HEK293 (cell line): ENCODE results near the gene SIGLEC5.

ENCODE experiments used
- CTCF ChIP-seq: fragments of 450-650 bp; formaldehyde crosslinking; IDR thresholded peaks from 2 replicates; pipeline ENCODE4 v1.5.1; 2016; ENCODE audit warnings: missing biosample characterization, missing genetic modification characterization
- ZBTB21 ChIP-seq: fragments of 450-650 bp; formaldehyde crosslinking; IDR thresholded peaks from 2 replicates; pipeline ENCODE4 v1.5.1; 2017; ENCODE audit warnings: missing biosample characterization, missing genetic modification characterization

GRCh38 chr19:51593969-51594773 is 36.0 kb downstream of the SIGLEC5 start:
- TF ChIP-seq CTCF (tag by site-specific recombination) (peak; percentile 9; the same call in 1 of the 2 replicates), ZBTB21 (tag by site-specific recombination) (no peak)
